Right lobe of liver (tissue), 6 donors: ENCODE results near the gene KRTAP4-12. TPM values are rescaled to one million over a fixed set of nuclear protein-coding genes. Genes with fewer than 3 reads are reported as not detected.
"Not testable (repeated sequence)": the region's sequence is repeated elsewhere in the genome, so short reads cannot be mapped to it uniquely, and the experiment has no call there.

ENCODE experiments used
- ATAC-seq, 4 donors: fragments of 200-7000 bp; cut with Tn5 transposase; one replicate each; pipeline ENCODE4 v1.9.1; 2020; ENCODE audit warnings: mild to moderate bottlenecking in 4 of 4, moderate library complexity in 4 of 4
- DNase-seq, 3 donors: peaks; one replicate each; pipeline ENCODE4 v3.0.0-alpha.2; 2020
- H3K27ac ChIP-seq, 3 donors: fragments of 200-600 bp; one replicate each; pipeline ENCODE4 v1.8.0; 2022
- H3K27me3 ChIP-seq, 2 donors: fragments of 200-600 bp; one replicate each; pipeline ENCODE4 v1.8.0; 2022
- H3K36me3 ChIP-seq, 4 donors: fragments of 200-600 bp; sonication (generic) in 1 of 4; one replicate each; pipeline versions ENCODE4 v1.5.1 to v1.8.0; 2017 to 2022; ENCODE audit warnings: control low read depth in 1 of 4
- H3K4me1 ChIP-seq, 4 donors: fragments of 200-600 bp; sonication (generic) in 1 of 4; one replicate each; pipeline versions ENCODE4 v1.5.1 to v1.8.0; 2017 to 2022; ENCODE audit warnings: control low read depth in 1 of 4
- H3K4me3 ChIP-seq, 3 donors: fragments of 200-600 bp; one replicate each; pipeline ENCODE4 v1.8.0; 2022
- H3K9me3 ChIP-seq, 4 donors: fragments of 200-600 bp; sonication (generic) in 1 of 4; one replicate each; pipeline versions ENCODE4 v1.5.1 to v1.8.0; 2017 to 2022; ENCODE audit warnings: control low read depth in 1 of 4
- CTCF ChIP-seq, 4 donors: fragments of 200-600 bp in 3 of 4; fragments of 450-650 bp in 1 of 4; IDR thresholded peaks; one replicate each; pipeline versions ENCODE4 v1.5.1 to v1.8.0; 2016 to 2022; ENCODE audit warnings: antibody characterized with exemption in 4 of 4, mild to moderate bottlenecking in 2 of 4
- POLR2A ChIP-seq: fragments of 450-650 bp; IDR thresholded peaks from one replicate; pipeline ENCODE4 v1.6.1; 2017; ENCODE audit warnings: antibody characterized with exemption, mild to moderate bottlenecking
- WGBS: methylation state at CpG from one replicate; pipeline ENCODE4 v1.1.6; 2018; ENCODE audit warnings: low coverage, low lambda C conversion rate; ENCODE audit not compliant: insufficient coverage; ENCODE audit errors: missing lambda C conversion rate; 5-methylcytosine and 5-hydroxymethylcytosine counted together
- intact Hi-C, 2 donors: fragments of 100-400 bp; cut with DNase I; formaldehyde crosslinking; loops; one replicate each; pipeline versions ENCODE4 v1.11.2 to v1.14.1; 2022
- long read RNA-seq: library from polyadenylated mRNA; unstranded; transcript quantifications from one replicate; pipeline ENCODE4 v2.0.0, GENCODE V29; 2019
- total RNA-seq, 6 experiments: library from RNA; depleted of rRNA in 2 of 6; stranded (reverse); fragments of >200 nt in 2 of 6; fragmentation: NEBNext Ultra II Directional in 3 of 6; extraction: Animal tissue kit (Norgen Biotek cat#: 25700) in 3 of 6; gene quantifications; one replicate each; pipeline versions ENCODE4 v1.1.0 to v1.2.4, GENCODE V29; 2016 to 2023
- donor health status: DM: no; HTN: yes; CAD: no.
- donor health status: DM: no; HTN: no; CAD: no.
- donor health status: DM: no; HTN: no; CAD: no.
- donor health status: DM: no; HTN: yes; CAD: no.
- donor health status: DM: no; HTN: yes; CAD: no.

The KRTAP4-12 gene
- total RNA-seq, result not detected
- long read RNA-seq, result 0 reads

- H3K4me1 ChIP-seq, H3K27ac ChIP-seq, DNase-seq, H3K27me3 ChIP-seq, H3K9me3 ChIP-seq, intact Hi-C loops, H3K36me3 ChIP-seq, ATAC-seq, H3K4me3 ChIP-seq: not testable (repeated sequence)
- whole genome bisulfite sequencing, result 48% methylated on average over 3 of the region's 3 CpGs
Measured at GRCh38 chr17:41123991-41124371, at the start of gene KRTAP4-12. Gene KRTAP4-12 (minus strand): TSS chr17:41124182. CDS start chr17:41124122, 60 bp downstream.

- DNase-seq (no peak), ATAC-seq (no peak)
- intact Hi-C loops, result no loop called here
- no peak overlapping the region for H3K4me3 ChIP-seq
- no peak overlapping the region for H3K27ac ChIP-seq
- no peaks in the 10 kb centered on the region for H3K36me3 ChIP-seq
- H3K9me3 ChIP-seq, result no peaks in the 10 kb centered on the region
- H3K27me3 ChIP-seq, result no peaks in the 10 kb centered on the region
- WGBS, result 50% methylated on average over 2 of the region's 2 CpGs
- TF ChIP-seq CTCF (IDR thresholded peaks at IDR 0.05), result no peak
- TF ChIP-seq POLR2A, result no peak
- H3K4me1 ChIP-seq, result no peaks in the 10 kb centered on the region
Measured at GRCh38 chr17:41171886-41172285, 47.9 kb upstream of the KRTAP4-12 start.

GRCh38 chr17:41168121-41168520 is 44.1 kb upstream of the KRTAP4-12 start, which contains the start of gene KRTAP4-3:
Gene KRTAP4-3 (minus strand): TSS chr17:41168221. CDS start chr17:41168172, 49 bp downstream.
- H3K36me3 ChIP-seq, result no peaks in the 10 kb centered on the region
- WGBS, result 60% methylated on average over 1 of the region's 1 CpG
- no peak within 1 kb of the TSS for H3K4me3 ChIP-seq
- no peak for TF ChIP-seq POLR2A
- no peaks in the 10 kb centered on the region for H3K27me3 ChIP-seq
- intact Hi-C loops, result no loop called here
- no peaks in the 10 kb centered on the region for H3K9me3 ChIP-seq
- no peaks in the 10 kb centered on the region for H3K4me1 ChIP-seq
- no peak for DNase-seq
- ATAC-seq, result no peak
- no peak within 1 kb of the TSS for H3K27ac ChIP-seq

GRCh38 chr17:41167561-41167960 is 43.6 kb upstream of the KRTAP4-12 start:
- no peaks in the 10 kb centered on the region for H3K9me3 ChIP-seq
- ATAC-seq (no peak), DNase-seq (no peak)
- no peak overlapping the region for H3K27ac ChIP-seq
- no peak for TF ChIP-seq POLR2A
- no peak for TF ChIP-seq CTCF (IDR thresholded peaks at IDR 0.05)
- H3K27me3 ChIP-seq, result no peaks in the 10 kb centered on the region
- no peaks in the 10 kb centered on the region for H3K36me3 ChIP-seq
- no peaks in the 10 kb centered on the region for H3K4me1 ChIP-seq
- intact Hi-C loops, result no loop called here
- H3K4me3 ChIP-seq, result no peak overlapping the region
- WGBS, result 82% methylated on average over 4 of the region's 7 CpGs

GRCh38 chr17:41163828-41164227 is 39.8 kb upstream of the KRTAP4-12 start:
- ATAC-seq (no peak), DNase-seq (no peak)
- no peaks in the 10 kb centered on the region for H3K4me1 ChIP-seq
- H3K36me3 ChIP-seq, result no peaks in the 10 kb centered on the region
- no peak overlapping the region for H3K27ac ChIP-seq
- no peak overlapping the region for H3K4me3 ChIP-seq
- WGBS, result 53% methylated on average over 6 of the region's 7 CpGs
- intact Hi-C loops, result no loop called here
- no peaks in the 10 kb centered on the region for H3K9me3 ChIP-seq
- H3K27me3 ChIP-seq, result no peaks in the 10 kb centered on the region
- TF ChIP-seq CTCF (IDR thresholded peaks at IDR 0.05) (no peak), POLR2A (no peak)

- H3K4me3 ChIP-seq, result no peak within 1 kb of the TSS
- H3K27ac ChIP-seq, result no peak within 1 kb of the TSS
- DNase-seq (no peak), ATAC-seq (no peak)
- no peaks in the 10 kb centered on the region for H3K27me3 ChIP-seq
- no CpG with 5 or more reads among the region's 1 CpG for WGBS
- intact Hi-C loops, result no loop called here
- H3K9me3 ChIP-seq, result no peaks in the 10 kb centered on the region
- no peaks in the 10 kb centered on the region for H3K36me3 ChIP-seq
- no peak for TF ChIP-seq POLR2A
- no peak for TF ChIP-seq CTCF (IDR thresholded peaks at IDR 0.05)
- H3K4me1 ChIP-seq, result no peaks in the 10 kb centered on the region
Measured at GRCh38 chr17:41160648-41161047, 36.7 kb upstream of the KRTAP4-12 start, which contains the start of gene KRTAP4-4. Gene KRTAP4-4 (minus strand): TSS chr17:41160748. CDS start chr17:41160691, 57 bp downstream.

- no CpG with 5 or more reads among the region's 3 CpGs for WGBS
- H3K9me3 ChIP-seq, ATAC-seq, H3K27ac ChIP-seq, intact Hi-C loops, H3K36me3 ChIP-seq, H3K4me1 ChIP-seq, H3K27me3 ChIP-seq, DNase-seq, H3K4me3 ChIP-seq: not testable (repeated sequence)
Measured at GRCh38 chr17:41160190-41160589, 36.2 kb upstream of the KRTAP4-12 start.
